Common myeloid progenitor, CD34-positive (primary cell): ENCODE results near the gene CLEC2A.
"Not testable (repeated sequence)": the region's sequence is repeated elsewhere in the genome, so short reads cannot be mapped to it uniquely, and the experiment has no call there.

ENCODE experiments used
- CTCF ChIA-PET: fragments of 350-600 bp; sonication (Branson Sonifier 250); formaldehyde crosslinking; loops from one replicate; lab custom pipeline; 2021; ENCODE audit warnings: antibody characterized with exemption; lab: Charles Lee
- POLR2A ChIA-PET: fragments of 350-600 bp; sonication (Branson Sonifier 250); formaldehyde crosslinking; loops from one replicate; lab custom pipeline; 2021; ENCODE audit warnings: antibody characterized with exemption; lab: Charles Lee
- DNase-seq, 3 donors: peaks; one replicate each; pipeline versions ENCODE4 v3.0.0 to v3.0.0-alpha.2; 2013
- H3K27ac ChIP-seq, 2 experiments: 1 replicate in 1 of 2; 2 replicates in 1 of 2; pipeline ENCODE4 v1.7.0; 2013; ENCODE audit warnings: inconsistent platforms in 2 of 2, low read length in 2 of 2, mild to moderate bottlenecking in 2 of 2, low read depth in 1 of 2, moderate library complexity in 1 of 2; ENCODE audit not compliant: severe bottlenecking in 2 of 2, insufficient read depth in 1 of 2, poor library complexity in 1 of 2
- H3K27me3 ChIP-seq, 5 experiments: replicated peaks in 2 of 5; 1 replicate in 3 of 5; 2 replicates in 2 of 5; pipeline versions ENCODE4 v1.6.1 to v1.7.0; 2013; ENCODE audit warnings: low read length in 4 of 5, mild to moderate bottlenecking in 2 of 5, moderate library complexity in 2 of 5, inconsistent platforms in 1 of 5; ENCODE audit not compliant: insufficient read depth in 5 of 5, control insufficient read depth in 4 of 5
- H3K36me3 ChIP-seq, 4 experiments: 1 replicate in 2 of 4; 2 replicates in 2 of 4; pipeline versions ENCODE4 v1.6.1 to v1.7.0; 2013; ENCODE audit warnings: low read length in 3 of 4, control low read depth in 1 of 4, mild to moderate bottlenecking in 1 of 4; ENCODE audit not compliant: control insufficient read depth in 4 of 4, insufficient read depth in 4 of 4
- H3K4me1 ChIP-seq, 4 experiments: 1 replicate in 3 of 4; 2 replicates in 1 of 4; pipeline versions ENCODE4 v1.6.1 to v1.7.1; 2013; ENCODE audit warnings: low read length in 3 of 4, mild to moderate bottlenecking in 3 of 4, control low read depth in 1 of 4, inconsistent platforms in 1 of 4, moderate library complexity in 1 of 4; ENCODE audit not compliant: control insufficient read depth in 4 of 4, insufficient read depth in 4 of 4; ENCODE audit errors: control extremely low read depth in 1 of 4
- H3K4me3 ChIP-seq, 7 experiments: 1 replicate in 4 of 7; 2 replicates in 3 of 7; pipeline versions ENCODE4 v1.5.1 to v1.7.0; 2013; ENCODE audit warnings: mild to moderate bottlenecking in 7 of 7, low read length in 6 of 7, moderate library complexity in 6 of 7, inconsistent platforms in 2 of 7, low read depth in 2 of 7, control low read depth in 1 of 7; ENCODE audit not compliant: insufficient read depth in 4 of 7, control insufficient read depth in 1 of 7; ENCODE audit errors: extremely low read depth in 1 of 7
- H3K9me3 ChIP-seq, 5 experiments: 1 replicate in 4 of 5; 2 replicates in 1 of 5; pipeline versions ENCODE4 v1.6.1 to v1.7.1; 2013; ENCODE audit warnings: low read length in 4 of 5, mild to moderate bottlenecking in 2 of 5, inconsistent platforms in 1 of 5, low read depth in 1 of 5, moderate library complexity in 1 of 5; ENCODE audit not compliant: control insufficient read depth in 4 of 5, insufficient read depth in 2 of 5; ENCODE audit errors: control extremely low read depth in 1 of 5
- WGBS: methylation state at CpG from one replicate; pipeline ENCODE4 v1.1.5; 2013; ENCODE audit not compliant: insufficient coverage; 5-methylcytosine and 5-hydroxymethylcytosine counted together

CLEC2A gene

GRCh38 chr12:9971181-9971580, 39.0 kb upstream of the CLEC2A start, which contains the start of gene CLEC12A:
Gene CLEC12A (plus strand): TSS chr12:9971409. CDS start chr12:9971597, 188 bp downstream.
- no CpG with 5 or more reads among the region's 1 CpG for WGBS
- ChIA-PET POLR2A (no interaction called here), CTCF (interaction anchor here (0.9 kb wide), 1 partner anchor 42 kb away, joined by 4 read pairs; no protein-coding TSS in a partner anchor)
- H3K4me3 ChIP-seq = peak within 1 kb of the TSS in 3 of 7 experiments; percentile 27 to 43 (median 28)
- DNase-seq = peak in 2 of 3 donors; percentile 74 to 84
- no peaks in the 10 kb centered on the region for H3K36me3 ChIP-seq
- peaks cover 6 to 14% (median 10%) of the 10 kb centered on the region in 4 experiments for H3K4me1 ChIP-seq
- H3K27ac ChIP-seq = no peak within 1 kb of the TSS
- no peaks in the 10 kb centered on the region for H3K27me3 ChIP-seq
- peaks cover 0 to 10% (median 8%) of the 10 kb centered on the region in 5 experiments for H3K9me3 ChIP-seq

DNA sequence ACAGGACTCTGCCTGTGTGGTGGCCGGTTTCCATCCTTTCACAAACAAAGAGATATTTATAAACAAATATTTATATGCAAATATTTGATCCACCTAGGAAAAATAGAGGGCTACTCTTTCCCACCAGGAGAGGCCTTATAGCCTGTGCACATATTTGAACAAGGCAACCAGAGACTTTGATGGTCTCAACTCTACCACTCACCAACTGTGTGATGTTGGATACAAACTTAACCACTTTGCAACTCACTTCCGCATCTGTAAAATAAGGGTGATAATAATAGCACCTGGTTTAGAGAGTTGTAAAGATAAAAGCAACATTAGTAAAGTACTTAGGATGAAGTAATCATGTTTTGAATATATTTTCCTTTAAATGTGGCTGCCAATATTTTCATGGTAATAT, 37.5 kb upstream of the CLEC2A start:
- ChIA-PET CTCF (no interaction called here), POLR2A (interaction anchor here (0.6 kb wide), 1 partner anchor 20 kb away, joined by 5 read pairs; no protein-coding TSS in a partner anchor)
- no peaks in the 10 kb centered on the region for H3K9me3 ChIP-seq
- no peak overlapping the region for H3K4me3 ChIP-seq
- DNase-seq = no peak
- H3K27me3 ChIP-seq = no peaks in the 10 kb centered on the region
- H3K27ac ChIP-seq = no peak overlapping the region
- WGBS = no CpG with 5 or more reads among the region's 2 CpGs
- peaks cover 6 to 14% (median 10%) of the 10 kb centered on the region in 4 experiments for H3K4me1 ChIP-seq
- H3K36me3 ChIP-seq = no peaks in the 10 kb centered on the region

GRCh38 chr12:9961901-9962300, 29.7 kb upstream of the CLEC2A start:
- no peak for DNase-seq
- no CpG with 5 or more reads among the region's 3 CpGs for WGBS
- ChIA-PET POLR2A (no interaction called here), CTCF (interaction anchor here (0.6 to 1.4 kb wide), 3 partner anchors 23 to 46 kb away, joined by 3 to 4 read pairs (median 4); no protein-coding TSS in a partner anchor)
- H3K27ac ChIP-seq = no peak overlapping the region
- peaks cover 7 to 13% (median 10%) of the 10 kb centered on the region in 4 experiments for H3K4me1 ChIP-seq
- H3K4me3 ChIP-seq = no peak overlapping the region
- H3K27me3 ChIP-seq = no peaks in the 10 kb centered on the region
- H3K9me3 ChIP-seq = no peaks in the 10 kb centered on the region
- H3K36me3 ChIP-seq = no peaks in the 10 kb centered on the region

DNA sequence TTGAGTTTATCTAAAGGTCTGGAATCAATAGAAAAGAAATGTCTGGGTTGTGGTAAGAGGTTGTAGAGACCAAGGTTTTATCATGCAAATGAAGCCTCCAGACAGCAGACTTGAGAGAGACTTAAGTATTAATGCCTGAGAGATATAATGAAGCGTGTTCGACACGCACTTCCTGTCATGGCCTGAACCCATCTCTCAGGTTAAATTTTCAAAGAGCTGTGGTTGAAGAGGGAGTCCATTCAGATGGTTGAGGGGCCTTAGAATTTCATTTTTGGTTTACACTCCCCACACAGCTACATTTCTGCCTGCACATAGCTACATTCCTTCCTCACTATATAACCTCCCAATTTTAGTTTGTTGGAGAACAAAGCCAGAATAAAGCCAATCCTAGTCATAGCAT, 28.9 kb upstream of the CLEC2A start:
- H3K4me1 ChIP-seq = peaks cover 7 to 13% (median 10%) of the 10 kb centered on the region in 4 experiments
- CTCF ChIA-PET = no interaction called here
- 100% methylated on average over 3 of the region's 3 CpGs for WGBS
- H3K4me3 ChIP-seq = no peak overlapping the region
- no peaks in the 10 kb centered on the region for H3K36me3 ChIP-seq
- H3K27me3 ChIP-seq = no peaks in the 10 kb centered on the region
- H3K9me3 ChIP-seq = no peaks in the 10 kb centered on the region
- DNase-seq = no peak
- POLR2A ChIA-PET = no interaction called here
- no peak overlapping the region for H3K27ac ChIP-seq

DNA sequence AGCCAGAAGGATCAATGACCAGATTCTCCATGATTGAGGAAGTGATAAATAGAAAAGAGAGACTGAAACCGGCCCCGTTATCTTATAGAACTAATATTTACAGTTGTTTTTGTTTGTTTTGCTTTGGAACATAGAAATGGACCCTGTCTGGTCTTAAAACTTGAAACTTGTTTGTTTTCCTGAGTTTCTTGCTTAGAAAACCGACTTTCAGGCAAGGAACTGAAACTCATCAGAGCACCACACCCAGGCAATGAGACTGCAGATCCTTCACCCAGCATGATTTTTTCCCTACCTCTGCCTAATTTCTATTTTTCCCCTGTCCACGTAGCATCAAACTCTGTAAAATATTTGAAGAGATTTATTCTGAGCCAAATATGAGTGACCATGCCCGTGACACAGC, 28.4 kb upstream of the CLEC2A start:
- no peak overlapping the region for H3K4me3 ChIP-seq
- H3K27me3 ChIP-seq = no peaks in the 10 kb centered on the region
- peaks cover 7 to 13% (median 10%) of the 10 kb centered on the region in 4 experiments for H3K4me1 ChIP-seq
- 67% methylated on average over 3 of the region's 5 CpGs for WGBS
- ChIA-PET POLR2A (no interaction called here), CTCF (no interaction called here)
- no peaks in the 10 kb centered on the region for H3K36me3 ChIP-seq
- DNase-seq = no peak
- no peaks in the 10 kb centered on the region for H3K9me3 ChIP-seq
- H3K27ac ChIP-seq = no peak overlapping the region

DNA sequence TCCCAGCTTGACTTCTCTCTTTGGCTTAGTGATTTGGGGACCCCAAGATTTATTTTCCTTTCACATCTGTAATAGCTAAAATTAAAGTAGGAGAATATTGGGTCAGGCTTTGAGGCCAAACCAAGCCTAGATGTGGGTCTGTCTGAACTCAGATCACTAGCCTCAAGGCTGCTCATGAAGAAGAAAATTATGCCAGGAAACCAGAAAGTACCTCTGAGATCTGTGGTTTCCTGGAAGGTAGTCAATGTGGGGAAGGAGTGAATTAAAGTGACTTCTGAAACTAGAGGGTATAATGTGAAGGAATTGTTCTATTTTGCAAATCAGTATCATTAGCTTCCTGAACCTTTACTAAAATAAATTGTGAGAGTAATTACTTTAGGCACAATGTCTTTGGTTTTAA, 25.7 kb upstream of the CLEC2A start:
- no peak overlapping the region for H3K4me3 ChIP-seq
- POLR2A ChIA-PET = no interaction called here

GRCh38 chr12:9952954-9953729, 21.0 kb upstream of the CLEC2A start:
- H3K27ac ChIP-seq, H3K36me3 ChIP-seq, H3K9me3 ChIP-seq, H3K27me3 ChIP-seq, DNase-seq, POLR2A ChIA-PET, CTCF ChIA-PET, H3K4me3 ChIP-seq: not testable (repeated sequence)
- H3K4me1 ChIP-seq = peaks cover 20 to 43% (median 30%) of the 10 kb centered on the region in 4 experiments
- no CpG with 5 or more reads among the region's 55 CpGs for WGBS

More for the DNA sequence above, 25.7 kb upstream of the CLEC2A start:
- peaks cover 7 to 13% (median 10%) of the 10 kb centered on the region in 4 experiments for H3K4me1 ChIP-seq
- no peaks in the 10 kb centered on the region for H3K27me3 ChIP-seq
- H3K27ac ChIP-seq = no peak overlapping the region
- CTCF ChIA-PET = no interaction called here
- peak in 1 of 3 donors; percentile 45 for DNase-seq
- no peaks in the 10 kb centered on the region for H3K36me3 ChIP-seq
- no peaks in the 10 kb centered on the region for H3K9me3 ChIP-seq
